Body of pancreas (tissue), 4 donors: ENCODE measurements around the gene PA2G4.

Source experiments
- POLR2A ChIP-seq, 3 donors: fragments of 450-650 bp; IDR thresholded peaks; one replicate each; pipeline ENCODE4 v1.6.1; 2016; ENCODE audit warnings: antibody characterized with exemption in 3 of 3, mild to moderate bottlenecking in 2 of 3
- TF ChIP-seq, protein P1 (sequence below), 7 experiments: fragments of 450-650 bp in 4 of 7; fragments of 200-600 bp in 3 of 7; sonication (generic) in 3 of 7; IDR thresholded peaks; one replicate each; pipeline ENCODE4 v1.5.1; 2016 to 2019; ENCODE audit warnings: antibody characterized with exemption in 7 of 7

GRCh38 chr12:56101045-56101444 is 3.3 kb upstream of the PA2G4 start:
- TF ChIP-seq, protein P1, sequence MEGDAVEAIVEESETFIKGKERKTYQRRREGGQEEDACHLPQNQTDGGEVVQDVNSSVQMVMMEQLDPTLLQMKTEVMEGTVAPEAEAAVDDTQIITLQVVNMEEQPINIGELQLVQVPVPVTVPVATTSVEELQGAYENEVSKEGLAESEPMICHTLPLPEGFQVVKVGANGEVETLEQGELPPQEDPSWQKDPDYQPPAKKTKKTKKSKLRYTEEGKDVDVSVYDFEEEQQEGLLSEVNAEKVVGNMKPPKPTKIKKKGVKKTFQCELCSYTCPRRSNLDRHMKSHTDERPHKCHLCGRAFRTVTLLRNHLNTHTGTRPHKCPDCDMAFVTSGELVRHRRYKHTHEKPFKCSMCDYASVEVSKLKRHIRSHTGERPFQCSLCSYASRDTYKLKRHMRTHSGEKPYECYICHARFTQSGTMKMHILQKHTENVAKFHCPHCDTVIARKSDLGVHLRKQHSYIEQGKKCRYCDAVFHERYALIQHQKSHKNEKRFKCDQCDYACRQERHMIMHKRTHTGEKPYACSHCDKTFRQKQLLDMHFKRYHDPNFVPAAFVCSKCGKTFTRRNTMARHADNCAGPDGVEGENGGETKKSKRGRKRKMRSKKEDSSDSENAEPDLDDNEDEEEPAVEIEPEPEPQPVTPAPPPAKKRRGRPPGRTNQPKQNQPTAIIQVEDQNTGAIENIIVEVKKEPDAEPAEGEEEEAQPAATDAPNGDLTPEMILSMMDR (IDR thresholded peaks at IDR 0.05): no peak
- no peak for TF ChIP-seq POLR2A (IDR thresholded peaks at IDR 0.05)
